ENCODE data around the gene TAPT1.

GRCh38 chr4:16159286-16159685 lies 67.0 kb downstream of the TAPT1 start:
- TF ChIP-seq CTCF (IDR thresholded peaks at IDR 0.05) (no peak), POLR2A (IDR thresholded peaks at IDR 0.05) (no peak)

Data from vagina (tissue), 2 donors.